Daoy (cell line): Measurements from ENCODE around the gene NUS1. TPM values are rescaled to one million over a fixed set of nuclear protein-coding genes. Genes with fewer than 3 reads are reported as not detected.
A peak's percentile ranks its signal among the peaks of the same experiment; 100 is the strongest.
"Not testable (repeated sequence)": the region's sequence is repeated elsewhere in the genome, so short reads cannot be mapped to it uniquely, and the experiment has no call there.

Experiments
- DNase-seq: peaks from one replicate; pipeline ENCODE4 v3.0.0-alpha.2; 2015; ENCODE audit warnings: low read depth
- total RNA-seq: library from RNA; depleted of rRNA; stranded (reverse); fragments of >200 nt; shearing (Covaris generic); gene quantifications from 2 replicates; pipeline ENCODE4 v1.2.3, GENCODE V29; 2014; rRNA removed

The NUS1 gene
- total RNA-seq, result 13.8 and 15.5 TPM in 2 replicates

GRCh38 chr6:117674991-117675657, at the start of gene NUS1:
TSS of gene NUS1 (plus strand) at chr6:117675469. CDS start at chr6:117675671, 202 bp downstream.
- DNase-seq, result peak; percentile 99

DNA sequence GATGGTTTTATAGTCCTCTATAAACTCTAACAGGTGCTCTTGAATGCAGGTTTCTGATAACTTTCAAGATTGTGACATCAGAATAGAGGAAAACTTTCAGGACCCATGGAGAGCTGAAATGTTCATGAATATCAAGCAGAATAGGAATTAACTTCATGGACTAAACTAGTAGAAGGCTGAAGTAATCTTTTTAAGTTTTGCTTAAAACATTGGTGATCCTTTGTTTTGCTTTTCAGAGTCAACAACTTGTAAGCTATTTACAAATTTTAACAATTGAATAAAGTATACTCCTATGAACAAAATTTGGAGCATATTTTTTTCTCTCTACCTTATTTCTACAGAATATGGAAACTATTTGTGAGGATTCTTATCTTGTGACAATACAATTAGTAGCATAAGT, 47.7 kb upstream of the NUS1 start:
- no peak for DNase-seq

DNA sequence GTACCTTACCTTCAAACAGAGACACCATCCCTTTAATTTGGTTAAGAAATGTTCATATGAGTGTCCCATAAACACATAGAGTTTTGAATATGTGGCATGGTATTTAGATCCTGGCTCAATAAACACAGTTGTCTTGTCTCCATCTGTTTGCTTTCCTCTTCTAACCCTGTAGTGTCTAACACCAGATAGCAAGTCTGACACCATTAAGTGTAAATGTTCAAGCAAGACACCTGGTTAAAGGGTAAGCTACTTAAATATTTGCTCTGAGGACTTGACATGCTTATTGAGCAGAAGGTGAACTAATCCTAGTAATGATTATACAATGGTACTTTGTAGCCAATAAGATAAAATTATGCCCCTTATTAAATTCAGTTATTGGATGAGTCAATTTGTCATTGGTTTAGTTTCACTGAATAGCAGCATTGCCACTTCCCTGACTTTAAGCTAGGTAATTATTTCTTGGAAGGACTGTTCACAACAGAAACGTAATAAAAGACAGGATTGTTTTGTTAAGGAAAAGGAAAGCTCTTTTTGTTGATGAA, 46.1 kb upstream of the NUS1 start:
- DNase-seq, result no peak

GRCh38 chr6:117637770-117638169, 37.5 kb upstream of the NUS1 start:
- DNase-seq, result no peak

GRCh38 chr6:117642976-117643375, 32.3 kb upstream of the NUS1 start:
- DNase-seq, result no peak

GRCh38 chr6:117651984-117652383, 23.3 kb upstream of the NUS1 start:
- DNase-seq, result not testable (repeated sequence)

DNA sequence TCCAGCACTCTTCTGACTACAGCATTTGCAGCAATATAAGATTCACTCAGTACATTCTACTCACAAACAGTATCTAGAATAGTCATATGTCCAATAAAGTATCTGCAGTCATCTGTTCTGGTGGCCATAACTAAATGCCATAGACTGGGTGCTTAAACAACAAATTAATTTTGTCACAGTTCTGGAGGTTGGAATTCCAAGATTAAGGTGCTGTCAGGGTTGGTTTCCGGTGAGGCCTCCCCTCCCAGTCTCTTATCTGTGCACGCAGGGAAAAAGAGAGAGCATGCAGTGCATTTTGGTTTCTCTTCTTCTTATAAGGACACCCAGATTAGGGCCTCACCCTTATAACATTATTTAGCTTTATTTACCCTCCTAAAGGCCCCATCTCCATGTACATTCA, 21.3 kb upstream of the NUS1 start:
- no peak for DNase-seq

DNA sequence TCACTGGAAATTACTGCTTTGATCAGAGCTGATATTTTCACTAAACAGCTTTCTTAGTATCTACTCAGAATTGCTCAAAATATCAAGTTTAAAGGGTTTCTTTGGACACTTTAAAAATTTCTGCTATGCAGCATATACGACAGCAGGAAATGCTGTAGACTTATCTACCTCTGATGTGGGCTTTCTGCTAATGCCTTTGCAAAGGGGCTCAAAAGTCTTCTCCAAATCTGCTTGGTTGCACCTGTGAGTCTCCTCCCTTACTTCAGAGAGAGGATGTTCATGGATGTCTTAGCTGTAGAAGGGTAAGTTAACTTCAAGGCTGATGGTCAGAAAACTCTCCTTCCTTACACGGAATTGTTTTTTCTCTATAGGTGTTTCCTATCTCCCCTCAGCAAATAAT, 19.9 kb upstream of the NUS1 start:
- DNase-seq, result no peak

DNA sequence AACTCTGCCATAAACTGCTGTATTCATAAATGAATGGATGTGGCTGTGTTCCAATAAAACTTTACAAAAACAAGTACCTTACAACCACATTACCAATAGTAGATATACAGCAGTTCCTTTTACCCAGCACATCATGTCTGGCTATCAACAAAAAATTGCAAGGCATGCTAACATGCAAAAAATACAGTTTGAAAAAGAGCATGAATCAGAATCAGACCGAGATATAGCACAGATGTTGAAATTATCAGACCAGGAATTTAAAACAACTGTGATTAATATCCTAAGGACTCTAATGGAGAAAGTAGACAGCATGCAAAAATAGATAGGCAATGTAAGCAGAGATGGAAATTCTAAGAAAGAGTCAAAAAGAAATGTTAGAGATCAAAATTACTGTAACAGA, 8.4 kb upstream of the NUS1 start:
- DNase-seq, result no peak

DNA sequence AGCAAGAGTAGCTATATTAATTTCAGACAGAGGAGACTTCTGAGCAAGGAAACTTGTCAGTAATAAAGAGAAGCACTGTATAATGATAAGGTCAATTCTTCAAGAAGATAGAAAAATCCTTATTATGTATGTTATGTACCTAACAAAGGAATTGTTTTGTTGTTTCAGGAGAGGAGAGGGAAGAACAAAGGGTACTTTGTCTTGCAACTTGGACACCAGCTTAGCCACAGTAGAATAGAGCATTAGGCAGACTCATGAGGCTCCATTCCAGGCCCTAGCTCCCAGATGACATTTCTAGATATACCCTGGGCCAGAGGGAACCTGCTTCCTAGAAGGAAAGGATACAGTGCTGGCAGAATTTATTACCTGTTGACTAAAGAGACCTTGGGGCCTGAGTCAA, 6.5 kb upstream of the NUS1 start:
- DNase-seq, result no peak

DNA sequence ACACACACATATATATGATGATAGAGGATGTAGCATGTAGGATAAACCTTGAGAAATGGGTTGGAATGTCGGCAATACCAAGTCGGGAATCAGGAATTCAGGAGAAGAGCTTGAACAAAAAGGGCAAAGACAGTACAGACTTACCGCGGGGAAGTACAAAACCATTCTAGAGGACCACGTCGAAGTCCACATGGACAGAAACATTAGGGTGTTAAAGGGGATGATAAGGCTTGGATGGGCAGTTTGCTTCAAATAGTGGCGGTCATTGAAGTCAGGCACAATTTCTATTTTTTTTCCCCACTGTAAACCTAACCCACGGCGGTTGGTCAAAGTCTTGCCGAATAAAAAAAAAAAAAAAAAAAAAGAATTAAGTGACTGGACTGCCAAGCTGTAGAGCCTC, 766 bp upstream of the NUS1 start:
- no peak for DNase-seq

- DNase-seq, result not testable (repeated sequence)
These were observed 511 bp downstream of the NUS1 start for GRCh38 chr6:117675658-117676301.

GRCh38 chr6:117676577-117677218, 1.4 kb downstream of the NUS1 start:
- DNase-seq, result no peak

DNA sequence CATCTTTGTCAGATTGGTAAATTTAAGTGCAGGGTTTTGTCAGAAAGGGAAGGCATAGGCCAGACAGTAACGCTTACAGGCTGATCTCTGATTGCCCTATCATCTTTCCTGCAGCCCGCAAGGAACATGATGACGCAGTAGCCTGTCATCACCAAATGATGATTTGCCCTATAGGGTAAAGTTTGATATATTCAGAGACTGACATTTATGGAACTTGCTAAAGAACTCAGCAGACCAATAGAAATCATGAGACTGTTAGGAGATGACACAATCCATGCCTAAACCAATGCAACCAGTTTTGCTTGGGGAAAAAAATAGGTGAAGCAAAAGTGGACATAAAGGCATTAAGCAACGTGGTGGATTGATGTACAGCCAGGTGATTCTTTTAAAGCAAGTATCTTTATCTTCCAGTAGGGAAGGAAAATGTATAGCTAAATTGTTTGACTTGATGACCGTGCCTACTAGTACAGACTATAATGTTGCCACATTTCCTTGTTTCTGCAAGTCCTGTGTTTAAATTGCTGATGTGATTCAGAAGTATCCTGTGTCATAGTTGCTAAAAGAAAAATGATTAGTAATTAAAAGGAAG, 2.4 kb downstream of the NUS1 start:
- DNase-seq, result no peak

DNA sequence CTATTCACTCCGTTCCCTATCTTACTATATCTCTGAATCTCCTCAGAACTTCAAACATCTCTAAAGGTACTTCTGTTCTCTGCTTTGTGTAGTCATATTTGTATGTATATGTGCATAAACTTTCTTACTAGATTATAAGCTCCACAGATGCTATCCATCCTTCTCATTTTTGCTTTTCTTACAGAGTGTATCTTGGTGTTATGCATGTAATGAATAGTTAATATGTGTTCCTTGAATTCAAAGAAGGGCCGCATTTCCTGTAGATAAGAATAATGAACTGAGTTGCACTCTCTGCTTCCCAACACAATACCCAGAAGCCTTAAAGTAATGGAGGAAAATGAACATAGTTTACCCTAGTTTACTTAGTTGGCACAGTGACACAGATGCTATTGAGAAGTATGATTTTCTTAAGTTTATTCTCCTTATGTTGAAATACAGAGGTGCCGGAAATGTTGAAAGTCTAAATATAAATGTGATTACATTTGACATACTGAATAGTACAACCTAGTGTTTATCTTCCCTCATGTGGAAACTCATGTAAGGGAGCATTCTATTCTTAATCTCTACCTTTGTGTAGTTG, 6.0 kb downstream of the NUS1 start:
- no peak for DNase-seq

GRCh38 chr6:117684749-117685148, 9.5 kb downstream of the NUS1 start:
- no peak for DNase-seq

- DNase-seq, result no peak
These were observed 10.1 kb downstream of the NUS1 start for GRCh38 chr6:117685359-117685758.

GRCh38 chr6:117687021-117687648, 11.9 kb downstream of the NUS1 start:
- no peak for DNase-seq

- DNase-seq, result not testable (repeated sequence)
These were observed 14.3 kb downstream of the NUS1 start for GRCh38 chr6:117689584-117689983.

DNA sequence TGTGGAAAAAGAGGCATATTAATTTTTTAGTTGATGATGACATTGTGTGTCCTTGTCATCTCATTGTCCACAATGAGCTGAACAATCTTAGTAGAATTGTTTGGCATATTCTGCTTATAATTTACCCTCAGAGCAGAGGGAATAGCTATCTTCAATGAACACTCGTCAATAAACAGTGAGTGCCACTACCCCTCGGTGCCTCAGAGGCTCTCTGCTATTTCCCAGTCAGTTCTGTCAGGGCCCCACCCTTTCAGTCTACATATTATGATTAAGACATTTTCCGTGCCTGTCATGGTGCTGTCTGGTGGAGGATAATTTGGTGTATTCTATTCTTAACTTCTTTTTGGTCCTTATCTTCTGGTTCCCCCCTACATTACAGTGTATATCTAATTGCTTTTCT, 31.2 kb downstream of the NUS1 start:
- DNase-seq, result no peak

DNA sequence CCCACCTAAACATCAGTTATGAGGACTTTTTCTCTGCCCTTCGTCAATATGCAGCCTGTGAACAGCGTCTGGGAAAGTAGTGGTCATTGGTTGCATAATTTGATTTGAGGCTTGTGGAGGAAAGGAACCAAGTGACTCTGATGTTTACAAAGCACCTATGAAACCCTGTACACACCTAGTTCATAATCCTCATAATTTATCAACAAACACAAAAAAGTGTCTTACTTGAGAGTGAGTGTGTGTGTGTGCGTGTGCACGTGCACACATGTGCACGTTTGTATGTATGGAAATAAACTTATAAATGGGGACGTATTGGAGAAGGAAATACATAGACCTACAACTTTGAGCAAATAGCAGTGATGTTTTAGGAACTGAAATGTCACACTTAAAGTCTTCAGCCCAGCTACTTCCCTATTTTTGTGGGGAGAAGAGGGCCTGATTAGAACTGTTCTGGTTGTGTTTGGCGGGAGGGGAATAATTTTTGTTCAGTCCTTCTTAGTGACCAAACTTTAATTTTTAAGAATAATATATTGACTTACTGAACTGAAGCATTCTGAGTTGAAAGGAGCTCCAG, 31.8 kb downstream of the NUS1 start:
- DNase-seq, result not testable (repeated sequence)
